GM23338 (cell line): ENCODE data around the gene ZNF397. TPM values are rescaled to one million over a fixed set of nuclear protein-coding genes. Genes with fewer than 3 reads are reported as not detected.

ENCODE experiments used
- ATAC-seq: fragments of 200-7000 bp; cut with Tn5 transposase; 3 replicates; pipeline ENCODE4 v1.9.1; 2020
- DNase-seq: peaks from one replicate; pipeline ENCODE4 v3.0.0-alpha.2; 2015; ENCODE audit warnings: low spot score
- H2AFZ ChIP-seq: fragments of 200-600 bp; sonication (generic); 2 replicates; pipeline ENCODE4 v1.8.0; 2016; ENCODE audit warnings: antibody characterized with exemption, mild to moderate bottlenecking, moderate library complexity
- H3F3A ChIP-seq: fragments of 200-600 bp; sonication (generic); replicated peaks from 2 replicates; pipeline ENCODE4 v1.8.0; 2017; ENCODE audit warnings: antibody characterized with exemption, mixed run types, low read depth
- H3K27ac ChIP-seq: fragments of 200-600 bp; sonication (generic); 2 replicates; pipeline ENCODE4 v1.6.1; 2016; ENCODE audit warnings: low read depth
- H3K27me3 ChIP-seq: fragments of 200-600 bp; sonication (generic); 2 replicates; pipeline ENCODE4 v1.8.0; 2016; ENCODE audit warnings: mild to moderate bottlenecking, mixed run types, moderate library complexity; ENCODE audit not compliant: insufficient read depth
- H3K36me3 ChIP-seq: fragments of 200-600 bp; sonication (generic); 2 replicates; pipeline ENCODE4 v1.8.0; 2016; ENCODE audit warnings: mild to moderate bottlenecking; ENCODE audit not compliant: insufficient read depth
- H3K4me1 ChIP-seq: fragments of 200-600 bp; sonication (generic); 2 replicates; pipeline ENCODE4 v1.8.0; 2016; ENCODE audit warnings: mild to moderate bottlenecking, moderate library complexity; ENCODE audit not compliant: insufficient read depth
- H3K4me2 ChIP-seq: fragments of 200-600 bp; sonication (generic); 2 replicates; pipeline ENCODE4 v1.7.1; 2017; ENCODE audit warnings: mixed run types
- H3K4me3 ChIP-seq: fragments of 200-600 bp; sonication (generic); 2 replicates; pipeline ENCODE4 v1.6.1; 2016; ENCODE audit warnings: mixed run types
- H3K79me2 ChIP-seq: fragments of 200-600 bp; sonication (generic); replicated peaks from 2 replicates; pipeline ENCODE4 v1.8.0; 2017; ENCODE audit warnings: mild to moderate bottlenecking; ENCODE audit not compliant: insufficient read depth
- H3K9me2 ChIP-seq: fragments of 200-600 bp; sonication (generic); 2 replicates; pipeline ENCODE4 v1.8.0; 2017; ENCODE audit not compliant: insufficient read depth
- H4K20me1 ChIP-seq: fragments of 200-600 bp; sonication (generic); replicated peaks from 2 replicates; pipeline ENCODE4 v1.8.0; 2017; ENCODE audit warnings: mild to moderate bottlenecking; ENCODE audit not compliant: insufficient read depth
- H3K27ac Mint-ChIP-seq: 2 replicates; pipeline ENCODE4 v1.8.0; 2020; ENCODE audit warnings: inconsistent platforms, mild to moderate bottlenecking, moderate library complexity, mixed read lengths
- H3K27me3 Mint-ChIP-seq: 3 replicates; pipeline ENCODE4 v1.8.0; 2022; ENCODE audit warnings: low read depth, mild to moderate bottlenecking, moderate library complexity, mixed read lengths, inconsistent platforms; ENCODE audit not compliant: insufficient read depth, poor library complexity
- H3K36me3 Mint-ChIP-seq: 3 replicates; pipeline ENCODE4 v1.8.0; 2021; ENCODE audit warnings: low read depth, mild to moderate bottlenecking, inconsistent platforms, moderate library complexity, mixed read lengths
- H3K4me1 Mint-ChIP-seq: 3 replicates; pipeline ENCODE4 v1.8.0; 2020; ENCODE audit warnings: mild to moderate bottlenecking, inconsistent platforms, mixed read lengths
- H3K4me3 Mint-ChIP-seq: 3 replicates; pipeline ENCODE4 v1.8.0; 2021; ENCODE audit warnings: moderate library complexity, mild to moderate bottlenecking, inconsistent platforms, mixed read lengths
- H3K9me3 Mint-ChIP-seq: 3 replicates; pipeline ENCODE4 v1.8.0; 2020; ENCODE audit warnings: moderate library complexity, mild to moderate bottlenecking, inconsistent platforms, mixed read lengths
- CREB1 ChIP-seq: fragments of 250-450 bp; sonication (Bioruptor Pico); IDR thresholded peaks from 2 replicates; pipeline ENCODE4 v1.5.0; 2020; ENCODE audit warnings: low read depth, mild to moderate bottlenecking, moderate library complexity
- EZH2 ChIP-seq: fragments of 200-600 bp; sonication (generic); IDR thresholded peaks from one replicate; pipeline ENCODE4 v1.8.0; 2017; ENCODE audit warnings: antibody characterized with exemption, mild to moderate bottlenecking, low read depth; ENCODE audit not compliant: unreplicated experiment
- EZH2phosphoT487 ChIP-seq: fragments of 200-600 bp; sonication (generic); IDR thresholded peaks from one replicate; pipeline ENCODE4 v1.8.1; 2018; ENCODE audit warnings: antibody characterized with exemption; ENCODE audit not compliant: unreplicated experiment
- JUNB ChIP-seq: IDR thresholded peaks from one replicate; pipeline ENCODE4 v1.6.1; 2016; ENCODE audit warnings: antibody characterized with exemption; ENCODE audit not compliant: unreplicated experiment
- NANOG ChIP-seq: IDR thresholded peaks from 2 replicates; pipeline ENCODE4 v1.6.1; 2016; ENCODE audit warnings: antibody characterized with exemption, borderline replicate concordance
- POLR2AphosphoS5 ChIP-seq: IDR thresholded peaks from 2 replicates; pipeline ENCODE4 v1.6.1; 2016; ENCODE audit warnings: antibody characterized with exemption, low read depth
- STAT1 ChIP-seq: IDR thresholded peaks from one replicate; pipeline ENCODE4 v1.6.1; 2016; ENCODE audit warnings: antibody characterized with exemption; ENCODE audit not compliant: unreplicated experiment
- ZNF114 ChIP-seq: fragments of 250-450 bp; sonication (Bioruptor Pico); IDR thresholded peaks from 2 replicates; pipeline ENCODE4 v1.5.0; 2020; ENCODE audit warnings: mild to moderate bottlenecking, moderate library complexity
- ZNF331 ChIP-seq: fragments of 250-450 bp; sonication (Bioruptor Pico); IDR thresholded peaks from 2 replicates; pipeline ENCODE4 v1.5.0; 2020; ENCODE audit warnings: low read depth, mild to moderate bottlenecking, moderate library complexity
- polyA plus RNA-seq: library from polyadenylated mRNA; unstranded; fragments of >200 nt; fragmentation: Nextera tagmentation; extraction: Ambion mirVana; gene quantifications from 2 replicates; pipeline ENCODE4 v1.2.1, GENCODE V29; 2016
- total RNA-seq: library from RNA; depleted of rRNA; stranded (reverse); fragments of >200 nt; shearing (Covaris generic); gene quantifications from 2 replicates; pipeline ENCODE4 v1.2.3, GENCODE V29; 2014
- TF ChIP-seq, protein P1 (sequence below), 2 experiments: fragments of 200-600 bp in 1 of 2; sonication (generic) in 1 of 2; conservative IDR thresholded peaks; 2 replicates each; pipeline versions ENCODE4 v1.5.1 to v1.6.1; 2016 to 2017; ENCODE audit warnings: antibody characterized with exemption in 2 of 2, low read depth in 2 of 2, mild to moderate bottlenecking in 2 of 2, moderate library complexity in 1 of 2
- TF ChIP-seq, protein P2 (sequence below): IDR thresholded peaks from 2 replicates; pipeline ENCODE4 v1.6.1; 2016; ENCODE audit warnings: antibody characterized with exemption
- TF ChIP-seq, protein P3 (sequence below): IDR thresholded peaks from one replicate; pipeline ENCODE4 v1.6.1; 2018; ENCODE audit warnings: antibody characterized with exemption; ENCODE audit not compliant: unreplicated experiment
- TF ChIP-seq, protein P4 (sequence below): fragments of 250-450 bp; sonication (Bioruptor Pico); IDR thresholded peaks from 2 replicates; pipeline ENCODE4 v1.5.0; 2020; ENCODE audit warnings: mild to moderate bottlenecking, moderate library complexity

Gene ZNF397
- total and polyA plus RNA-seq, 2 experiments from 2014 or later: 19.1 to 48.6 TPM

DNA sequence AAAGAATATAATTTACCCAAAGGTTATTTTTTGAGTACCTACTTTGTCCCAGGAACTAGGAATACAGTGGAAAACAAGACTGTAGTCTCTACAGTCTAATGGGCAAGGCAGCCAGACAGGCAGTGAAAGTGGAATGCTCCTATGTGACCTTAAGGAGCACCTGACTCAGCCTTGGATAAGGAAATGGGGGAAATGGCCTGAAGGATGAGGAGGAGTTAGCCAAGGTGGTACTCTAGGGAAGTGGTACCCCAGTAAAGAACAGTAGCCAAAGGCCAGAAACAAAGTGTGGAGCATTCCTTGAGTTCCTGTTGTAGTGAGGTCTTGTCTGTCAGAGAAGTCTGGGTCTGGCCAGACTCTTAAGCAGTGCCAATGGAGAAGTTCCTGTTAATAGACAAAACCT lies 6.0 kb downstream of the ZNF397 start:
- Histone ChIP-seq H3K27me3 (no peaks in the 10 kb centered on the region), H3K4me3 (no peak overlapping the region), H3K4me1 (no peaks in the 10 kb centered on the region), H4K20me1 (peaks cover 14% of the 10 kb centered on the region; the same call in 1 of the 2 replicates), H3K79me2 (peaks cover 25% of the 10 kb centered on the region), H2AFZ (no peak overlapping the region), H3F3A (no peaks in the 10 kb centered on the region), H3K4me2 (no peak overlapping the region), H3K9me2 (no peaks in the 10 kb centered on the region), H3K27ac (no peak overlapping the region), H3K36me3 (peaks cover 61% of the 10 kb centered on the region)
- Mint-ChIP-seq H3K9me3 (no peaks in the 10 kb centered on the region), H3K4me3 (no peak overlapping the region), H3K27me3 (peaks cover 2% of the 10 kb centered on the region), H3K4me1 (peaks cover 3% of the 10 kb centered on the region; the same call in 2 of the 3 replicates), H3K27ac (no peak overlapping the region), H3K36me3 (peaks cover 87% of the 10 kb centered on the region)
- no peak for ATAC-seq
- TF ChIP-seq, protein P1, sequence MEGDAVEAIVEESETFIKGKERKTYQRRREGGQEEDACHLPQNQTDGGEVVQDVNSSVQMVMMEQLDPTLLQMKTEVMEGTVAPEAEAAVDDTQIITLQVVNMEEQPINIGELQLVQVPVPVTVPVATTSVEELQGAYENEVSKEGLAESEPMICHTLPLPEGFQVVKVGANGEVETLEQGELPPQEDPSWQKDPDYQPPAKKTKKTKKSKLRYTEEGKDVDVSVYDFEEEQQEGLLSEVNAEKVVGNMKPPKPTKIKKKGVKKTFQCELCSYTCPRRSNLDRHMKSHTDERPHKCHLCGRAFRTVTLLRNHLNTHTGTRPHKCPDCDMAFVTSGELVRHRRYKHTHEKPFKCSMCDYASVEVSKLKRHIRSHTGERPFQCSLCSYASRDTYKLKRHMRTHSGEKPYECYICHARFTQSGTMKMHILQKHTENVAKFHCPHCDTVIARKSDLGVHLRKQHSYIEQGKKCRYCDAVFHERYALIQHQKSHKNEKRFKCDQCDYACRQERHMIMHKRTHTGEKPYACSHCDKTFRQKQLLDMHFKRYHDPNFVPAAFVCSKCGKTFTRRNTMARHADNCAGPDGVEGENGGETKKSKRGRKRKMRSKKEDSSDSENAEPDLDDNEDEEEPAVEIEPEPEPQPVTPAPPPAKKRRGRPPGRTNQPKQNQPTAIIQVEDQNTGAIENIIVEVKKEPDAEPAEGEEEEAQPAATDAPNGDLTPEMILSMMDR (conservative IDR thresholded peaks at IDR 0.05; ENCODE audit: low read depth in 2 of 2): no peak
- TF ChIP-seq STAT1: no peak
- no peak for TF ChIP-seq EZH2phosphoT487
- TF ChIP-seq, protein P2, sequence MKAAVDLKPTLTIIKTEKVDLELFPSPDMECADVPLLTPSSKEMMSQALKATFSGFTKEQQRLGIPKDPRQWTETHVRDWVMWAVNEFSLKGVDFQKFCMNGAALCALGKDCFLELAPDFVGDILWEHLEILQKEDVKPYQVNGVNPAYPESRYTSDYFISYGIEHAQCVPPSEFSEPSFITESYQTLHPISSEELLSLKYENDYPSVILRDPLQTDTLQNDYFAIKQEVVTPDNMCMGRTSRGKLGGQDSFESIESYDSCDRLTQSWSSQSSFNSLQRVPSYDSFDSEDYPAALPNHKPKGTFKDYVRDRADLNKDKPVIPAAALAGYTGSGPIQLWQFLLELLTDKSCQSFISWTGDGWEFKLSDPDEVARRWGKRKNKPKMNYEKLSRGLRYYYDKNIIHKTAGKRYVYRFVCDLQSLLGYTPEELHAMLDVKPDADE: no peak
- no peak for TF ChIP-seq JUNB
- TF ChIP-seq, protein P3, sequence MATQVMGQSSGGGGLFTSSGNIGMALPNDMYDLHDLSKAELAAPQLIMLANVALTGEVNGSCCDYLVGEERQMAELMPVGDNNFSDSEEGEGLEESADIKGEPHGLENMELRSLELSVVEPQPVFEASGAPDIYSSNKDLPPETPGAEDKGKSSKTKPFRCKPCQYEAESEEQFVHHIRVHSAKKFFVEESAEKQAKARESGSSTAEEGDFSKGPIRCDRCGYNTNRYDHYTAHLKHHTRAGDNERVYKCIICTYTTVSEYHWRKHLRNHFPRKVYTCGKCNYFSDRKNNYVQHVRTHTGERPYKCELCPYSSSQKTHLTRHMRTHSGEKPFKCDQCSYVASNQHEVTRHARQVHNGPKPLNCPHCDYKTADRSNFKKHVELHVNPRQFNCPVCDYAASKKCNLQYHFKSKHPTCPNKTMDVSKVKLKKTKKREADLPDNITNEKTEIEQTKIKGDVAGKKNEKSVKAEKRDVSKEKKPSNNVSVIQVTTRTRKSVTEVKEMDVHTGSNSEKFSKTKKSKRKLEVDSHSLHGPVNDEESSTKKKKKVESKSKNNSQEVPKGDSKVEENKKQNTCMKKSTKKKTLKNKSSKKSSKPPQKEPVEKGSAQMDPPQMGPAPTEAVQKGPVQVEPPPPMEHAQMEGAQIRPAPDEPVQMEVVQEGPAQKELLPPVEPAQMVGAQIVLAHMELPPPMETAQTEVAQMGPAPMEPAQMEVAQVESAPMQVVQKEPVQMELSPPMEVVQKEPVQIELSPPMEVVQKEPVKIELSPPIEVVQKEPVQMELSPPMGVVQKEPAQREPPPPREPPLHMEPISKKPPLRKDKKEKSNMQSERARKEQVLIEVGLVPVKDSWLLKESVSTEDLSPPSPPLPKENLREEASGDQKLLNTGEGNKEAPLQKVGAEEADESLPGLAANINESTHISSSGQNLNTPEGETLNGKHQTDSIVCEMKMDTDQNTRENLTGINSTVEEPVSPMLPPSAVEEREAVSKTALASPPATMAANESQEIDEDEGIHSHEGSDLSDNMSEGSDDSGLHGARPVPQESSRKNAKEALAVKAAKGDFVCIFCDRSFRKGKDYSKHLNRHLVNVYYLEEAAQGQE: no peak
- no peak for TF ChIP-seq POLR2AphosphoS5
- TF ChIP-seq ZNF114 (CRISPR knock-in tag): no peak
- TF ChIP-seq, protein P4, sequence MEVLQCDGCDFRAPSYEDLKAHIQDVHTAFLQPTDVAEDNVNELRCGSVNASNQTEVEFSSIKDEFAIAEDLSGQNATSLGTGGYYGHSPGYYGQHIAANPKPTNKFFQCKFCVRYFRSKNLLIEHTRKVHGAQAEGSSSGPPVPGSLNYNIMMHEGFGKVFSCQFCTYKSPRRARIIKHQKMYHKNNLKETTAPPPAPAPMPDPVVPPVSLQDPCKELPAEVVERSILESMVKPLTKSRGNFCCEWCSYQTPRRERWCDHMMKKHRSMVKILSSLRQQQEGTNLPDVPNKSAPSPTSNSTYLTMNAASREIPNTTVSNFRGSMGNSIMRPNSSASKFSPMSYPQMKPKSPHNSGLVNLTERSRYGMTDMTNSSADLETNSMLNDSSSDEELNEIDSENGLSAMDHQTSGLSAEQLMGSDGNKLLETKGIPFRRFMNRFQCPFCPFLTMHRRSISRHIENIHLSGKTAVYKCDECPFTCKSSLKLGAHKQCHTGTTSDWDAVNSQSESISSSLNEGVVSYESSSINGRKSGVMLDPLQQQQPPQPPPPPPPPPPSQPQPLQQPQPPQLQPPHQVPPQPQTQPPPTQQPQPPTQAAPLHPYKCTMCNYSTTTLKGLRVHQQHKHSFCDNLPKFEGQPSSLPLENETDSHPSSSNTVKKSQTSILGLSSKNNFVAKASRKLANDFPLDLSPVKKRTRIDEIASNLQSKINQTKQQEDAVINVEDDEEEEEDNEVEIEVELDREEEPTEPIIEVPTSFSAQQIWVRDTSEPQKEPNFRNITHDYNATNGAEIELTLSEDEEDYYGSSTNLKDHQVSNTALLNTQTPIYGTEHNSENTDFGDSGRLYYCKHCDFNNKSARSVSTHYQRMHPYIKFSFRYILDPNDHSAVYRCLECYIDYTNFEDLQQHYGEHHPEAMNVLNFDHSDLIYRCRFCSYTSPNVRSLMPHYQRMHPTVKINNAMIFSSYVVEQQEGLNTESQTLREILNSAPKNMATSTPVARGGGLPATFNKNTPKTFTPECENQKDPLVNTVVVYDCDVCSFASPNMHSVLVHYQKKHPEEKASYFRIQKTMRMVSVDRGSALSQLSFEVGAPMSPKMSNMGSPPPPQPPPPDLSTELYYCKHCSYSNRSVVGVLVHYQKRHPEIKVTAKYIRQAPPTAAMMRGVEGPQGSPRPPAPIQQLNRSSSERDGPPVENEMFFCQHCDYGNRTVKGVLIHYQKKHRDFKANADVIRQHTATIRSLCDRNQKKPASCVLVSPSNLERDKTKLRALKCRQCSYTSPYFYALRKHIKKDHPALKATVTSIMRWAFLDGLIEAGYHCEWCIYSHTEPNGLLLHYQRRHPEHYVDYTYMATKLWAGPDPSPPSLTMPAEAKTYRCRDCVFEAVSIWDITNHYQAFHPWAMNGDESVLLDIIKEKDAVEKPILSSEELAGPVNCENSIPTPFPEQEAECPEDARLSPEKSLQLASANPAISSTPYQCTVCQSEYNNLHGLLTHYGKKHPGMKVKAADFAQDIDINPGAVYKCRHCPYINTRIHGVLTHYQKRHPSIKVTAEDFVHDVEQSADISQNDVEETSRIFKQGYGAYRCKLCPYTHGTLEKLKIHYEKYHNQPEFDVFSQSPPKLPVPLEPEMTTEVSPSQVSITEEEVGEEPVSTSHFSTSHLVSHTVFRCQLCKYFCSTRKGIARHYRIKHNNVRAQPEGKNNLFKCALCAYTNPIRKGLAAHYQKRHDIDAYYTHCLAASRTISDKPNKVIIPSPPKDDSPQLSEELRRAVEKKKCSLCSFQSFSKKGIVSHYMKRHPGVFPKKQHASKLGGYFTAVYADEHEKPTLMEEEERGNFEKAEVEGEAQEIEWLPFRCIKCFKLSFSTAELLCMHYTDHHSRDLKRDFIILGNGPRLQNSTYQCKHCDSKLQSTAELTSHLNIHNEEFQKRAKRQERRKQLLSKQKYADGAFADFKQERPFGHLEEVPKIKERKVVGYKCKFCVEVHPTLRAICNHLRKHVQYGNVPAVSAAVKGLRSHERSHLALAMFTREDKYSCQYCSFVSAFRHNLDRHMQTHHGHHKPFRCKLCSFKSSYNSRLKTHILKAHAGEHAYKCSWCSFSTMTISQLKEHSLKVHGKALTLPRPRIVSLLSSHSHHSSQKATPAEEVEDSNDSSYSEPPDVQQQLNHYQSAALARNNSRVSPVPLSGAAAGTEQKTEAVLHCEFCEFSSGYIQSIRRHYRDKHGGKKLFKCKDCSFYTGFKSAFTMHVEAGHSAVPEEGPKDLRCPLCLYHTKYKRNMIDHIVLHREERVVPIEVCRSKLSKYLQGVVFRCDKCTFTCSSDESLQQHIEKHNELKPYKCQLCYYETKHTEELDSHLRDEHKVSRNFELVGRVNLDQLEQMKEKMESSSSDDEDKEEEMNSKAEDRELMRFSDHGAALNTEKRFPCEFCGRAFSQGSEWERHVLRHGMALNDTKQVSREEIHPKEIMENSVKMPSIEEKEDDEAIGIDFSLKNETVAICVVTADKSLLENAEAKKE (CRISPR knock-in tag): no peak
- no peak for TF ChIP-seq NANOG
- TF ChIP-seq EZH2: no peak
- no peak for TF ChIP-seq ZNF331 (CRISPR knock-in tag)
- TF ChIP-seq CREB1 (CRISPR knock-in tag): no peak
- no peak for DNase-seq
